Stimulated activated CD4-positive, alpha-beta T cell treated with anti-CD3 and anti-CD28 coated beads, TNF-alpha, amount 100 ng/mL, for 48 hours (primary cell): ENCODE measurements around the gene PALM.

ENCODE experiments used
- DNase-seq, 3 donors: peaks; one replicate each; pipeline ENCODE4 v3.0.0-alpha.2; 2020; ENCODE audit warnings: low read depth in 3 of 3

PALM gene

DNA sequence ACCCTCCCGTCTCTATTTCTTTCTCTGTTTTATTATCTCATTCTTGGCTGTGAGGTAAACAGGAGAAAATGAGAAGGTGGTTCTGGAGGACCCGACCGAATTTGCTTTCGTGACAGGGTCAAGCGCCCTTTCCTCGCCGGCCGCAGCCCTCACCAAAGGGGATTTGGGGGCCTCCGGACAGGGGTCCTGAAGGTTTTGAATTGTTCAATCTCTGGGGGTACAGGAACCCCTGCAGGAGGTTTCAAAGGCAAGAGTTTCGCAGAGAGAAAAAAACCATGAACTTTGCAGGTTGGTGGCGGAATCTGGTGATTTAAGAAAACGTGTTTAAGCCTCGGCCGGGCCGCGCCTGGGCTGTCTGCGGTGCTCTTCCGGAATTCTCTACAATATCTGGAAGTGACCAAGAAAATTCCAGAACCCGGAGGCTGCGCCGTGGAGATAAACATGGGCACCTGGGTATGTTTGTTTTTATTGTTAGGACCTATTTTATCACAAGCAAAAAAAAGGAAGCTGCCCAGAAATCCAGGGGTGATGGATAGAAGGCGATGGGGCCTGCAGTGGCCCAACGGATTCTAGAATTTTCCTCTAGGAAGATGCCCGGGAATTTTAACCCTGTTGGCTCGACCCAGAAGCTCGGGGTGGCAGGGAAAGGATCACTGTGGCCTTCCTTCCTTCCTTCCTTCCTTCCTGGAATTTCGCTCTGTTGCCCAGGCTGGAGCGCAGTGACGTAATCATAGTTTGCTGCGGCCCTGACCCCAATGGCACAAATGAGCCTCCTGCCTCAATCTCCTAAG, 74.3 kb downstream of the PALM start:
- DNase-seq: no peak

DNA sequence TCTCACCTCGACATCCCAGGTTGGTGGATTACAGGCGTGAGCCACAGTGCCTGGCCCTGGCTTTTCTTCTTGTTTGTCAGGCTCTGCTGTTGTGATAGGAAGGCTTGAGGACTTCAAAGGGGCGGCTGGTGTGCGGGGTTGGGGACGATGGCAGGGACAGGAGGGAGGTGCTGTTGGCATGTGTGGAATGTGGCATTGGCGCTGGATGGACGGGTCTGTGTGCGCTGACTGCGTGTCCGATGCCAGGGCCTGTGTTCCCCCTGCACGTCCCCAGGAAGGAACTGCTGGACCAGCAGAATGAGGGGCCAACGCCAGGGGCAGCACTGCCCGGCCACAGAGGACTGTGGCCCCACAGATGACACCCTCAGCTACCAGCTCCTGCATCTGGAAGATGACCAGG, 75.8 kb downstream of the PALM start:
- DNase-seq: no peak

DNA sequence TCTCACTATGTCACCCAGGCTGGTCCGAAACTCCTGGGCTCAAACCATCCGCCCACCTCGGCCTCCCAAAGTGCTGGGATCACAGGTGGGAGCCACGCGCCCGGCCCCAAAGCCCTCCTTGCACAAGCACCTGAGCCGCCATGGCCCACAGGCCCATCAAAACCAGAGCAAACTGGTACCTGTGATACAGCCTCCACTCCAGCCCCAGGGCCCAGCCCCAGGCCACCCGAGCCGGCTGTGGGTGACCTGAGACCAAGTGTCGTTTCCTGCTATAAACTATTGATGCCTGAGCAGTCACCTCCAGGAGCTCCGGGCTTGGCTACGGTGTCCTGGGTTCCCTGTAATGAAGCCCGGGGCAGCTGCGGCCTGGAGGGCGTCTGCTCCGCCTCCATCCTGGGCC, 78.8 kb downstream of the PALM start:
- no peak for DNase-seq

DNA sequence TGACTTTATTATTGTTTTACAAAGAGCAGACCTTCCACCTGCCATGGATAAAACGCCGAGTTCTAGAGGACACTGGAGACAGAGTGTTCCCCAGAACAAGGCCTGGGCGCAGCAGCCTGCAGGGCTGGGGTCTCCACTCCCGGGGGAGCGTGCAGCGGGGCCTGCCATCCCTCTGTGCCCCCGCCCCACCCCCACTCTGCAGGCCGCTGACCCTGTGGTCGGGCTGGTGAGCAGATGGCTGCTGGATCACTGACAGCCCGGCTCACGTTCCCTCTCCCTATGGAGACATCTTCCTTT, 79.9 kb downstream of the PALM start:
- DNase-seq: no peak

DNA sequence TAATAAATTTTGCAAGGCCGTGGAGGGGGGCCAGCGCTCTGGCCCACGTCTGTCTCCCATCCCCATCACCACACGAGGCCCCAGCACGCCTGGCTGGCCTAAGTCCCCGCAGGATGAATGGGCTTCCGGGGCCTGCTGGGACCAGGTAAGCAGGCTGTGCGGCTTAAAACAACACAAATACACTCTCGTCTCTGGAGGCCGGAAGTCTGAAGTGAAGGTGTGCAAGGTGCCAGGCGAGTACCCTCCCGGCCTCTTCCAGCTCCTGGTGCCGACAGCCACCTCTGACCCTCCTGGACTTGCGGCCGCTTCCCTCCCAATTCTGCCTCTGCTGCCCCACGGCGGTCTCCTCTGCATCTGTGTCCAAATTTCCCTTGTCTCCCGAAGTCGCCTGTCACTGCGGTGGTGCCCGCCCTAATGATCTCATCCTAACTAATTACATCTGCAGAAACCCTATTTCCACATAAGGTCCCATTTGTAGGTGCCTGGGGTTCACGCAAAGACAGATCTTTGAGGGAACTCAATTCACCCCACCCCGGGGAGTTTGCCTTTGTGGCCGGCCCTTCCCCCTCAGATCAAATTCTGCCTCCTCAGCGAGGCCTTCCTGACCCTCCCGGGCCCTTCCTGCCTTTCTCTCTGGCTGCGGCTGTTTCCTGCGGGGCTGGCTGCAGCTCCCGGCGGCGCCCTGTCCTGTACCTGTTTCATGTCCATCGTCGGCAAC, 80.4 kb downstream of the PALM start:
- no peak for DNase-seq

DNA sequence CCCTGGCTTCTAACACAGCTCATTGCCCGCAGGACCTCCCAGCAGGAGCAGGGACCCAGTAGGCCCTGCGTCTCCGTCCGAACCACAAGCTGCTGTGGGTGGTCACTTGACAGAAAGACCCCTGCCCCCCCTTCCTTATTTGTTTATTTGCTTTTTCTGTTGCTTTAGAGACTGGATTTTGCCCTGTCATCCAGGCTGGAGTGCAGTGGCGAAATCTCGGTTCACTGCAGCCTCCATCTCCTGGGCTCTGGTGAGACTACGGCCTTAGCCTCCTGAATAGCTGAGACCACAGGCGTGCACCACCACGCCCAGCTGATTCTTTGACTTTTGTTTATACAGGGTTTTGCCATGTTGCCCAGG, 80.9 kb downstream of the PALM start:
- DNase-seq: no peak

DNA sequence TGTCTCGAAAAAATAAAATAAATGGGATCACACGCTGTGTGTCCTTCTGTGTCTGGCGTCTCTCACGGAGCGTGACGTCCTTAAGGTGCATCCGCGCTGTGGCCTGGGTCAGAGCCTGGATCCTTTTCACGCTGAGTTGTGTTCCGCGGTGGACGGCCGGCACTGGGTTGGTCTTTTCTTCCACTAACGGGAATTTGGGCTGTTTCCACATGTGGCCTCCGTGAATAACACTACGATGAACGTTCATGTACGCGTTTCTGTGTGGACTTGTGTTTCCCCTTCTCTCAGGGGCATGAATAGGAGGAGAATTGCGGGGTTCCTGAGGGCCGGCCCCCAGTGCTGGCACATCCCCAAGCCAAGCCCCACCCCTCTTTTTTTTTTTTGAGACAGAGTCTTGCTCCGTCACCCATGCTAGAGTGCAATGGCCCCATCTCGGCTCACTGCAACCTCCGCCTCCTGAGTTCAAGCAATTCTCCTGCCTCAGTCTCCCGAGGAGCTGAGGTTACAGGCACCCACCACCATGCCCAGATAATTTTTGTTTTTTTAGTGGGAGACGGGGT, 82.4 kb downstream of the PALM start:
- DNase-seq: no peak

DNA sequence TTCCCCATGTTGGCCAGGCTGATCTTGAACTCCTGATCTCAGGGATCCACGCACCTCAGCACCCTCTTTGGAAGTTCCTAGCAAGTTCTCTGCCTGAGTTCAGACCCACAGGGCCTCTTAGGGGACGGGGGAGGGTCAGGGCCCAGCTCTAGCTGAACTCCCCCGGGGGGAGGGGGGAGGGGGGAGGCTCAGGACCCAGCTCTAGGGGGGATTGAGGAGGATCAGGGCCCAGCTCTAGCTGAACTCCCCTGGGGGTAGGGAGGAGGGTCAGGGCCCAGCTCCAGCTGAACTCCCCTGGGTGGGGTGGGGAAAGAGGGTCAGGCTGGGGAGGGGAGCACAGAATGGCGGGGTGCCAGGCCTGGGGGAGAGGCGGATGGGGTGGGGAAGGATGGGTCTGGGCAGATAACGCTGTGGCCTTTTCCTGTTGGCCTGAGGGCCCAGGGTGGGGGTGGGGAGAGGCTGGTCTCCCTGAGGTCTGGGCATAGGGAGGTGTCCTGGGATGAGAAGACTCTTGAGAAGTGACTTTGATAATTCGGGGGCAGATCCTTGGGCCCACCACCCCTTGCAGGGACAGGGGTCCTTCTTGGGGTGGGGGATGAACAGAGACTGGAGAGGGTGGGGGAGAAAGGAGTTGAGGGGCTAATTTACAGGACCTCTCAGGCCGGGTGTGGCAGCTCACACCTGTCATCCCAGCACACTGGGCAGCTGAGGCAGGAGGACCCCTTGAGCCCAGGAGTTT, 83.0 kb downstream of the PALM start:
- DNase-seq: no peak

DNA sequence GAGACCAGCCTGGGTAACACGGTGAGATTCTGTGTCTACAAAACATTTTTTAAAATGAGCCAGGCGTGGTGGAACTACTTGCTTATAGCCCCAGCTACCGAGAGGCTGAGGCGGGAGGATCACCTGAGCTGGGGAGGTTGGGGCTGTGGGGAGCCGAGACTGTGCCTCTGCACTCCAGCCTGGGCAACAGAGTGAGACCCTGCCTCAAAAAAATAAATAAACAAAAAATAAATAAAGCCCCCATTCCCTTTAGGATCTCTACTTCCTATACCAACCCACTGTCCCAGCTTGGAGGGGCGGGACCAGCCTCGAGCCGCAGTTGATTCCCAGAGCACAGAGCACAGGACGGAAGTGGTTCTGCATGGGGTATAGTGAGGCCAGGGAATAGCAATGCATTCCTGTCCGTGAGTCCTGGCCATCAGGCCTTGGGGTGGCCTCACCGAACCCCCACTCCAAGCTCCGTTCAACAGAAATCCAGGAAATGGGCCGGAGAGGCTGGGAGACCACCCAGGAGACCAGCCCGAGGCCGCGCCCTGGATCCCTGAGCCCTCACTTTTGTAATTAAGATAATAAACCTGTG, 83.7 kb downstream of the PALM start:
- DNase-seq: no peak

DNA sequence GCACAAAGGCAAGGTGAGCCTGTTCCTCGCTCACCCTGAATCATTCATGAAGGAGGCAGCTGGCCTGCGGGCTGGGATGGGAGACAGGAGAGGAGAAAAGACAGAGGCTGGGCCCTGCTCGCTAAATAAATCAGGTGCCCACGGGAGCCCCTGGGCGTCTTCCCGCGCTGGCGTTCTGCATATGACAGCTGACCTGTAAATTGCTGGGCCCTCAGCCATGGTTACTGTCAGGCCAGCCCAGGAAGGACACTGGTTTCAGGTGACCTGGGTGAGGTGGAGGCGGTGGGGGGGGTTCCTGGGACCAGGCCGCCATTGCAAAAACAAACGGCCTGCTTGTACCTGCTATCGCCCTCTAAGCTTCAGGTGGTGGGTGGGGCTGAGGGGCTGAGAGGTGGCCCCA, 85.1 kb downstream of the PALM start:
- DNase-seq: no peak

DNA sequence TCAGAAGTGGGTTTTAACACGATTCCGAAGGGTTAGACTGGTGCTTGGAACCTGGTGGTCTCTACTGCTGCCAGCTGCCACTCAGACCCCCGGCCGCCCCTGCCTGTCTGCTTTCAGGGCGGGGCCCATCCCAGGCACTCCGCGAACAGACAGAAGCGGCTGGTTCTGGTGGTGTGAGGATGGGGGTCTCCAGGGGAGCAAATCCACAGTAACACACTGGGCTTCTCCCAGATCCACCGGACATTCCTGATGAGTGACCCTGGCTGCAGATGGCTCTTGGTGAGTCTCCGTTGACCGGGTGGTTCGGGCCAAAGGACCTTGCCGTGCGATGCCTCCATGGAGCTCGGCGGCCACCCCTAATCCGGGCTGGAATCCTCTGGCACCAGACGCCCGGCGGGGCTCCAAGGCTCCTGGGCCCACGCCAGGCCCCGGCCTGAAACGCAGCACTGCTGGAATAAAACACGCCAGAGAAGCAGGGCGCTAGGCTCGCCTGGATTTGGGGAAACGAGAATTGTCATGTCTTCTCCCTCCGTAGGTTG, 86.4 kb downstream of the PALM start:
- no peak for DNase-seq

DNA sequence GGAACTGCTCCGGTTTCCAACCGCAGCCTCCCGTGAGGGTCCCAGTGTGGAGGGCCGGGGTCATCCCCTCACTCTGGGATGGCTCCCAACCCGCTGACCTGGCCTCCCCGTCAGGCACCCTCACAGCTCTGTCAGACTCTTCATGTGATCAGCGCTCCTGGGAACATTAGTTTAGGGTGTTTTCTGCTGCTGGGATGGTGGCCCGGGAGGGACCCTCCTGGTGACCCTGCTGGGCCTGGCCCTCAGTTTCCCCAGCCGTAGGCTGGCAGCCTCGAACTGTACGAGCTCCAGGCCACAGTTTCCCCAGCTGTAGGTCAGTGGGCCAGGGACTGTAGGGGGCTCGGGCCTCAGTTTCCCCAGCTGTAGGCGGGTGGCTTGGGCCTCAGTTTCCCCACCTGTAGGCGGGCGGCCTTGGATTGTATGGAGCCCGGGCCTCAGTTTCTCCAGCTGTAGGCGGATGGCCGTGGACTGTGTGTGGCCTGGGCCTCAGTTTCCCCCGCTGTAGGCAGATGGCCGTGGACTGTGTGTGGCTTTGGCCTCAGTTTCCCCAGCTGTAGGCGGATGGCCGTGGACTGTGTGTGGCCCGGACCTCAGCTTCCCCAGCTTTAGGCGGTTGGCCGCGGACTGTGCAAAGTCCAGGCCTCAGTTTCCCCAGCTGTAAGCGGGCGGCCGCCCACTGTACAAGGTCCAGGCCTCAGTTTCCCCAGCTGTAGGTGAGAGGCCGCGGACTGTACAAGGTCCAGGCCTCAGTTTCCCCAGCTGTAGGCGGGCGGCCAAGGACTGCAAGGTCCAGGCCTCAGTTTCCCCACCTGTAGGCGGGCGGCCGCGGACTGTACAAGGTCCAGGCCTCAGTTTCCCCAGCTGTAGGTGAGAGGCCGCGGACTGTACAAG, 87.2 kb downstream of the PALM start:
- DNase-seq: no peak

DNA sequence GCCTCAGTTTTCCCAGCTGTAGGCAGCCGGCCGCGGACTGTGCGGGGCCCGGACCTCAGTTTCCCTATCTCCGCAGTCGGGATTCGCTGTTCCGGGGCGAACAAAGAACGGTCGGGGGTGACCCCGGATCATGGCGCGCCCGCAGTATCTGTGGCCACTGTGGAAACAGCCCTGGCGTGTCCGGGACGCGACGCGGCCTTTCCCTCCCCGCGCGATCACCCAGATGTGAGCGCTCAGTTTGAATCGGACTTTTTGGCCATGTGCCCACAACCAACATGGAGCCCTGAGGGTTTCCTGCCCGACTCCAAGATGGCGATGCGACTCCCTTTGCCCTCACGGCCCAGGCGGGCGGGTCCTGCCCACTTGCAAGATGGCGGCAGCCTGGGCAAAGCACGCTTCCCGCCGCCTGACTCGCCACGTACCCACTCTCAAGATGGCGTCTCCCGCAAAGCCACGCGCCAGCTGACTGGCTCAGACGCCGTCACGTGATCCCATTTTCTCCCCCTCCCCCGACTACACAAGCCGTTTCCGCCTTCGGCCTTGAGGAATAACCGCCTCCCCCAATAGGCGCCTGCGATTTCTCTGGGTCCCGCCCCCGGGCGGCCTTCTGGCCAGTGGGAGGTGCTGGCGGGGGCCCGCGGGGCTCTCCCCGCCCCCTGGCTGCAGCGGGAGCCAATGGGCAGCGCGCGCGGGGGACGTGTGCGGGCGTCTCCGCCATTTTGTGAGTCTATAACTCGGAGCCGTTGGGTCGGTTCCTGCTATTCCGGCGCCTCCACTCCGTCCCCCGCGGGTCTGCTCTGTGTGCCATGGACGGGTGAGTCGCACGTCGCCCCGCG, 88.2 kb downstream of the PALM start, which contains the start of gene PTBP1:
Gene PTBP1 (plus strand): TSS at position 761 of the 836 bp plus-strand sequence. CDS start 46 bp downstream, at position 807.
- DNase-seq: peak; percentile 97 to 100 (median 98)
